Smooth muscle cell of the coronary artery (primary cell): ENCODE measurements around the gene TSPO. TPM values are rescaled to one million over a fixed set of nuclear protein-coding genes. Genes with fewer than 3 reads are reported as not detected.

ENCODE experiments used
- total RNA-seq: library from RNA; depleted of rRNA; stranded (reverse); fragments of >200 nt; gene quantifications from 2 replicates; pipeline ENCODE4 v1.2.3, GENCODE V29; 2014; ENCODE audit warnings: low replicate concordance

TSPO gene
- total RNA-seq, result 76.8 and 416 TPM in 2 replicates

GRCh38 chr22:43151251-43152002 is at the start of gene TSPO:
TSS of gene TSPO (plus strand) at chr22:43151559. CDS start at chr22:43159239, 7,680 bp downstream.

GRCh38 chr22:43110444-43110926 is 40.9 kb upstream of the TSPO start, which contains the start of gene BIK:
TSS of gene BIK (plus strand) at chr22:43110750. CDS start at chr22:43124023, 13,273 bp downstream.

GRCh38 chr22:43142880-43143562 is 8.3 kb upstream of the TSPO start, which contains the start of gene MCAT:
TSS of gene MCAT (minus strand) at chr22:43143398. CDS start at chr22:43143348, 50 bp downstream.

GRCh38 chr22:43186272-43187170 is 35.2 kb downstream of the TSPO start, which contains the start of gene TTLL12:
TSS of gene TTLL12 (minus strand) at chr22:43187134. CDS start at chr22:43187069, 65 bp downstream.

Other genes starting within 250 kb of the TSPO start
- gene PACSIN2, start 136.4 kb upstream of the TSPO start, total RNA-seq, result 40.8 and 67.9 TPM in 2 replicates
- gene TTLL1, start 62.2 kb upstream of the TSPO start, total RNA-seq, result 16.8 and 33.9 TPM in 2 replicates
- not detected in 2 replicates for gene BIK, start 40.8 kb upstream of the TSPO start, total RNA-seq
- 9.5 and 10.2 TPM in 2 replicates for gene MCAT, start 8.2 kb upstream of the TSPO start, total RNA-seq
- gene TTLL12, start 35.6 kb downstream of the TSPO start, total RNA-seq, result 16.4 and 16.7 TPM in 2 replicates
- gene SCUBE1, start 191.8 kb downstream of the TSPO start, total RNA-seq, result not detected in 2 replicates